GM10266 (cell line): ENCODE data around the gene NFKB2.
A peak's percentile ranks its signal among the peaks of the same experiment; 100 is the strongest.

ENCODE experiments used
- DNase-seq: peaks from one replicate; pipeline ENCODE4 v3.0.0; 2012; ENCODE audit errors: extremely low spot score
- TF ChIP-seq, protein P1 (sequence below): IDR thresholded peaks from 2 replicates; pipeline ENCODE4 v1.5.1; 2012; ENCODE audit warnings: mild to moderate bottlenecking, low read depth; ENCODE audit not compliant: control insufficient read depth, insufficient read depth; ENCODE audit errors: missing control alignments

Gene NFKB2

DNA sequence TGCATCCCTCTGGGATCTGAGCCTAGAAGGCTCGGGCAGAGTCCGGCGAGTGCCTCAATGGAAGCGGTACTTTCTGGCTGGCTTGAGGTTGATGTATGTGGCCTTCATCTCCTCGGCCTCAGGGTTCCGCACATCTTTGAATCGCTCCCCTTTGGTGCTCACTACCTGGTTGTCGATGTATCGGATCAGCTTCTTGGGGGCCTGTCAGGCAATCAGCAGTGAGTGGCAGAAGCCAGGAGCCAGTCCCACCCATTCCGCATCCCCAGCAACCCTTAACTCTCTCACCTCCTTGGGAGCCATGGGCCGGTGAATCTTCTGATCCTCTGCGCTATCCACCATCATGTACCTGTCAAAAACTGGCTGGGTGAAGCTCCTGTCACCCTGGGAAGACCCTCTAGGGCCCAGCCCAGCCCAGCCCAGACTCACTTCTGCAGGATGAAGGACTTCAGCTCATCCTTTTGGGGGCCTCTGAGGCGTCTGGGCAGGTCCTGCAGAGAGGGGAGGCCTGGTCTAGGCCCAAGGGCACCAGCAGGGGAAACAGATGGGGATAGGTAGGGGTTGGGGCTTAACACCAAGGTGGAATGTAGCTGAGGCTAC is 28.0 kb downstream of the NFKB2 start:
- no peak for DNase-seq
- TF ChIP-seq, protein P1, sequence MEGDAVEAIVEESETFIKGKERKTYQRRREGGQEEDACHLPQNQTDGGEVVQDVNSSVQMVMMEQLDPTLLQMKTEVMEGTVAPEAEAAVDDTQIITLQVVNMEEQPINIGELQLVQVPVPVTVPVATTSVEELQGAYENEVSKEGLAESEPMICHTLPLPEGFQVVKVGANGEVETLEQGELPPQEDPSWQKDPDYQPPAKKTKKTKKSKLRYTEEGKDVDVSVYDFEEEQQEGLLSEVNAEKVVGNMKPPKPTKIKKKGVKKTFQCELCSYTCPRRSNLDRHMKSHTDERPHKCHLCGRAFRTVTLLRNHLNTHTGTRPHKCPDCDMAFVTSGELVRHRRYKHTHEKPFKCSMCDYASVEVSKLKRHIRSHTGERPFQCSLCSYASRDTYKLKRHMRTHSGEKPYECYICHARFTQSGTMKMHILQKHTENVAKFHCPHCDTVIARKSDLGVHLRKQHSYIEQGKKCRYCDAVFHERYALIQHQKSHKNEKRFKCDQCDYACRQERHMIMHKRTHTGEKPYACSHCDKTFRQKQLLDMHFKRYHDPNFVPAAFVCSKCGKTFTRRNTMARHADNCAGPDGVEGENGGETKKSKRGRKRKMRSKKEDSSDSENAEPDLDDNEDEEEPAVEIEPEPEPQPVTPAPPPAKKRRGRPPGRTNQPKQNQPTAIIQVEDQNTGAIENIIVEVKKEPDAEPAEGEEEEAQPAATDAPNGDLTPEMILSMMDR: no peak

GRCh38 chr10:102424145-102424544 is 28.6 kb downstream of the NFKB2 start:
- TF ChIP-seq, protein P1: no peak

GRCh38 chr10:102424916-102425315 is 29.4 kb downstream of the NFKB2 start:
- no peak for DNase-seq
- TF ChIP-seq, protein P1: no peak

More at GRCh38 chr10:102424145-102424544, 28.6 kb downstream of the NFKB2 start:
- DNase-seq: no peak

GRCh38 chr10:102425444-102425843 is 29.9 kb downstream of the NFKB2 start:
- DNase-seq: no peak

DNA sequence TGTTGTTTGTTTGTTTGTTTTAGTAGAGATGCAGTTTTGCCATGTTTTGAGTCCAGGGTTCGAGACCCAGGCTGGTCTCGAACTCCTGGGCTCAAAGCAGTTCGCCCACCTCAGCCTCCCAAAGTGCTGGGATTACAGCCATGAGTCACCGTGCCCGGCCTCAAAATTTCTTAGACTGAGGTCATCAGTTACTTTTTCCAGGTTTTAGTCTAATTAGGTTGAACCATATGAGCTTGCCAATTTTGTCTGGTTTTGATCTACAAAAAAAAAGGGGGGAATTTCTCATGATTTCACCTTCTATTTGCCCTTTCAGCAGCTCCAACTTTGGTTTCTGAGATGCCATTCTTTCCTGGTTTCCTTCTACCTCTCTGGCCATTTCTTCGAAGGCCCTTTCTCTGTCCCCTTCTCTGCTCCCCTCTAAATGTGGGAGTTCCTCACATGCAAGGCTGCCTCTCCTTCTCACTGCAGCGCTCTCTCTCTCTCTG is 31.3 kb downstream of the NFKB2 start:
- TF ChIP-seq, protein P1: no peak
- no peak for DNase-seq

More at GRCh38 chr10:102425444-102425843, 29.9 kb downstream of the NFKB2 start:
- TF ChIP-seq, protein P1: no peak

DNA sequence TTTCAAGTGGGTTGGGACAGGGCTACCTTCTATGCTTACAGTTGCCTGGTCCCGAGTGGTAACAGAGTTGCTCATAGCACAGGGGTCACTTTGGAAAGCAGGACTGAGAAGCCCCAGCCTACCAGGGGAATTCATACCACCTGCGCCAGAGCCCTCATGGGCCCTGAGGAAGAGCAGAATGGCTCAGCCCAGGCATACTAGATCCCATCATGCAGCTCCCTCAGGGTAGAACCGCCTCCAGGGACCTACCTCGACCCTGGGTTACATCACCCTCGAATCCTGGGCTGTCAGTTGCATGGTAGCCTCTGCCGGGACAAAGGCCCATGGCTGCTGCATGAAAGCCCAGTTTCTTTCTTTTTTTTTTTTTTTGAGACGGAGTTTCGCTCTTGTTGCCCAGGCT is 34.0 kb downstream of the NFKB2 start:
- DNase-seq: no peak
- TF ChIP-seq, protein P1: no peak

DNA sequence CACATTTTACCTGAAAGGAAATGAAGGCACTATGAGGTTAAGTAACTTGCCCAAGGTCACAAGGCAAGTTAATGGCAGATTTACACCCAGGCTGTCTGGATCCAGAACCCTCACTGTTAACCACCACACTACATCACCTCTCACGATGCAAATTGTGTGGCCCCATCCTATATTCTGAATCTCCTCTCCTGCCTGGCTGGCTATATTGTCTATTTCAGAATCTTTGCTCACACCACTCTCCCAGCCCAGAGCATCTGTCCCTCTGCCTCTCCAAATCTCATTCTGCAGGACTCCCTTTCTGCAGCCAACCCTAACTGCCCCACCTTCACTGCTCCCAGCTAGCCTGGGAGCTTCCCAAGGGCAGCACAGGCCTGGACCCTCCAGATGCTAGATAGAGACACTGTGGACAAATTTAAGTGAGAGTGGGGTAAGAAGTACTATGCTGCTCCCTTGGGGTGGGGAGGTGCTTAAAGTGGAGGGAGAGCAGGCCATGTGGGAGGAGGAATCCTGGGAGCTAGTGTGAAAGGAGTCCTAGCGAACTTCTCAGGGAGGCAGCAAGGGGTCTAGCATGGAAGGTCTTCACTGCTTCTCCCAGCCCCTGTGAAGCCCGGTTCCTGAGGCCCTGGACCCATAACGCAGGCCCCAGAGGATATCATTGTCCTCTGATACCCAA is 36.1 kb downstream of the NFKB2 start:
- TF ChIP-seq, protein P1: no peak
- peak; percentile 18 for DNase-seq
